ENCODE data around the gene EIF3D. TPM values are rescaled to one million over a fixed set of nuclear protein-coding genes. Genes with fewer than 3 reads are reported as not detected.

Gene EIF3D
- total and polyA plus RNA-seq, 2 of the 13 experiments (the other 11 are each of a cell fraction or from before 2014, with no cell fraction given): 118 to 274 TPM

DNA sequence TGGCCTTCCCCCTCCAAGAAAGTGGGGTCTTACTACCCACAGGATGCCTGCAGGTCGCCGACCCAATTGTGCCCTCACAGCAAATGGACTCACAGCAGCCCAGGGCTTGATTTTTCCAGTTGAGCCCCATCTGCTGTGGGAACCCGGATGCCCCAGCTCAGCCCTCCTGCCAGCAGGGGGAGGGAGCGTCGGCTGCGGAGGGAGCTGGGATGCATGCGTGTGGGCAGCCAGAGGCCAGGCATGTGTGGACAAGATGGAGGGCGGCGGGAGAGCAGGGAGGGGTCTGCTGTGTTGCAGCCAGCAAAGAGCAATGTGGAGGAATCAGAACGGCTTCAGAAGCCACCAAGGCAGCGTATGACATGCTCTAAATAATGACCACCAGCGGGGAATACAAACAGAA lies 41.0 kb upstream of the EIF3D start (continued):
- TF ChIP-seq GABPB1 (CRISPR knock-in tag; IDR thresholded peaks at IDR 0.05) (peak; percentile 43; the same call in 1 of the 2 replicates), YEATS2 (CRISPR knock-in tag; IDR thresholded peaks at IDR 0.05; ENCODE audit: borderline replicate concordance) (0 out of 2 replicates have a peak, but pooled peaks have one; percentile 25), ZNF326 (CRISPR knock-in tag; IDR thresholded peaks at IDR 0.05; ENCODE audit: borderline replicate concordance) (no peak), PHF8 (CRISPR knock-in tag; IDR thresholded peaks at IDR 0.05) (0 out of 2 replicates have a peak, but pooled peaks have one; percentile 25), ARNTL (CRISPR knock-in tag; IDR thresholded peaks at IDR 0.05) (no peak), MIER2 (CRISPR knock-in tag; IDR thresholded peaks at IDR 0.05) (0 out of 2 replicates have a peak, but pooled peaks have one; percentile 48), ZMYM3 (CRISPR knock-in tag; IDR thresholded peaks at IDR 0.05) (0 out of 2 replicates have a peak, but pooled peaks have one; percentile 31), POGZ (CRISPR knock-in tag; IDR thresholded peaks at IDR 0.05) (no peak), SMARCE1 (IDR thresholded peaks at IDR 0.05; ENCODE audit: borderline replicate concordance) (no peak), XRCC5 (optimal IDR thresholded peaks at IDR 0.05; ENCODE audit: low read length) (peak; percentile 64), ZNF768 (CRISPR knock-in tag; IDR thresholded peaks at IDR 0.05) (peak; percentile 18; the same call in 1 of the 2 replicates), TEAD3 (CRISPR knock-in tag; optimal IDR thresholded peaks at IDR 0.05; ENCODE audit: borderline replicate concordance) (peak; percentile 48), KDM2A (CRISPR knock-in tag; IDR thresholded peaks at IDR 0.05; ENCODE audit: borderline replicate concordance, low read depth) (peak; percentile 49; the same call in 1 of the 2 replicates), ZFX (CRISPR knock-in tag; IDR thresholded peaks at IDR 0.05; ENCODE audit: low read depth) (peak; percentile 26; the same call in 1 of the 2 replicates), ZNF572 (CRISPR knock-in tag; IDR thresholded peaks at IDR 0.05) (0 out of 2 replicates have a peak, but pooled peaks have one; percentile 41), ETV5 (CRISPR knock-in tag; IDR thresholded peaks at IDR 0.05; ENCODE audit: borderline replicate concordance) (0 out of 2 replicates have a peak, but pooled peaks have one; percentile 26)
- TF ChIP-seq, protein P1, sequence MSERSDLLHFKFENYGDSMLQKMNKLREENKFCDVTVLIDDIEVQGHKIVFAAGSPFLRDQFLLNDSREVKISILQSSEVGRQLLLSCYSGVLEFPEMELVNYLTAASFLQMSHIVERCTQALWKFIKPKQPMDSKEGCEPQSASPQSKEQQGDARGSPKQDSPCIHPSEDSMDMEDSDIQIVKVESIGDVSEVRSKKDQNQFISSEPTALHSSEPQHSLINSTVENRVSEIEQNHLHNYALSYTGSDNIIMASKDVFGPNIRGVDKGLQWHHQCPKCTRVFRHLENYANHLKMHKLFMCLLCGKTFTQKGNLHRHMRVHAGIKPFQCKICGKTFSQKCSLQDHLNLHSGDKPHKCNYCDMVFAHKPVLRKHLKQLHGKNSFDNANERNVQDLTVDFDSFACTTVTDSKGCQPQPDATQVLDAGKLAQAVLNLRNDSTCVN (CRISPR knock-in tag; IDR thresholded peaks at IDR 0.05; ENCODE audit: borderline replicate concordance): no peak
- TF ChIP-seq, protein P2, sequence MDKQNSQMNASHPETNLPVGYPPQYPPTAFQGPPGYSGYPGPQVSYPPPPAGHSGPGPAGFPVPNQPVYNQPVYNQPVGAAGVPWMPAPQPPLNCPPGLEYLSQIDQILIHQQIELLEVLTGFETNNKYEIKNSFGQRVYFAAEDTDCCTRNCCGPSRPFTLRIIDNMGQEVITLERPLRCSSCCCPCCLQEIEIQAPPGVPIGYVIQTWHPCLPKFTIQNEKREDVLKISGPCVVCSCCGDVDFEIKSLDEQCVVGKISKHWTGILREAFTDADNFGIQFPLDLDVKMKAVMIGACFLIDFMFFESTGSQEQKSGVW (CRISPR knock-in tag; IDR thresholded peaks at IDR 0.05; ENCODE audit: borderline replicate concordance): no peak
- TF ChIP-seq, protein P3, sequence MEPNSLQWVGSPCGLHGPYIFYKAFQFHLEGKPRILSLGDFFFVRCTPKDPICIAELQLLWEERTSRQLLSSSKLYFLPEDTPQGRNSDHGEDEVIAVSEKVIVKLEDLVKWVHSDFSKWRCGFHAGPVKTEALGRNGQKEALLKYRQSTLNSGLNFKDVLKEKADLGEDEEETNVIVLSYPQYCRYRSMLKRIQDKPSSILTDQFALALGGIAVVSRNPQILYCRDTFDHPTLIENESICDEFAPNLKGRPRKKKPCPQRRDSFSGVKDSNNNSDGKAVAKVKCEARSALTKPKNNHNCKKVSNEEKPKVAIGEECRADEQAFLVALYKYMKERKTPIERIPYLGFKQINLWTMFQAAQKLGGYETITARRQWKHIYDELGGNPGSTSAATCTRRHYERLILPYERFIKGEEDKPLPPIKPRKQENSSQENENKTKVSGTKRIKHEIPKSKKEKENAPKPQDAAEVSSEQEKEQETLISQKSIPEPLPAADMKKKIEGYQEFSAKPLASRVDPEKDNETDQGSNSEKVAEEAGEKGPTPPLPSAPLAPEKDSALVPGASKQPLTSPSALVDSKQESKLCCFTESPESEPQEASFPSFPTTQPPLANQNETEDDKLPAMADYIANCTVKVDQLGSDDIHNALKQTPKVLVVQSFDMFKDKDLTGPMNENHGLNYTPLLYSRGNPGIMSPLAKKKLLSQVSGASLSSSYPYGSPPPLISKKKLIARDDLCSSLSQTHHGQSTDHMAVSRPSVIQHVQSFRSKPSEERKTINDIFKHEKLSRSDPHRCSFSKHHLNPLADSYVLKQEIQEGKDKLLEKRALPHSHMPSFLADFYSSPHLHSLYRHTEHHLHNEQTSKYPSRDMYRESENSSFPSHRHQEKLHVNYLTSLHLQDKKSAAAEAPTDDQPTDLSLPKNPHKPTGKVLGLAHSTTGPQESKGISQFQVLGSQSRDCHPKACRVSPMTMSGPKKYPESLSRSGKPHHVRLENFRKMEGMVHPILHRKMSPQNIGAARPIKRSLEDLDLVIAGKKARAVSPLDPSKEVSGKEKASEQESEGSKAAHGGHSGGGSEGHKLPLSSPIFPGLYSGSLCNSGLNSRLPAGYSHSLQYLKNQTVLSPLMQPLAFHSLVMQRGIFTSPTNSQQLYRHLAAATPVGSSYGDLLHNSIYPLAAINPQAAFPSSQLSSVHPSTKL (CRISPR knock-in tag; IDR thresholded peaks at IDR 0.05): 0 out of 2 replicates have a peak, but pooled peaks have one; percentile 16
- TF ChIP-seq, protein P4, sequence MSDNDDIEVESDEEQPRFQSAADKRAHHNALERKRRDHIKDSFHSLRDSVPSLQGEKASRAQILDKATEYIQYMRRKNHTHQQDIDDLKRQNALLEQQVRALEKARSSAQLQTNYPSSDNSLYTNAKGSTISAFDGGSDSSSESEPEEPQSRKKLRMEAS (IDR thresholded peaks at IDR 0.05): peak; percentile 40; the same call in 1 of the 2 replicates
- TF ChIP-seq, protein P5, sequence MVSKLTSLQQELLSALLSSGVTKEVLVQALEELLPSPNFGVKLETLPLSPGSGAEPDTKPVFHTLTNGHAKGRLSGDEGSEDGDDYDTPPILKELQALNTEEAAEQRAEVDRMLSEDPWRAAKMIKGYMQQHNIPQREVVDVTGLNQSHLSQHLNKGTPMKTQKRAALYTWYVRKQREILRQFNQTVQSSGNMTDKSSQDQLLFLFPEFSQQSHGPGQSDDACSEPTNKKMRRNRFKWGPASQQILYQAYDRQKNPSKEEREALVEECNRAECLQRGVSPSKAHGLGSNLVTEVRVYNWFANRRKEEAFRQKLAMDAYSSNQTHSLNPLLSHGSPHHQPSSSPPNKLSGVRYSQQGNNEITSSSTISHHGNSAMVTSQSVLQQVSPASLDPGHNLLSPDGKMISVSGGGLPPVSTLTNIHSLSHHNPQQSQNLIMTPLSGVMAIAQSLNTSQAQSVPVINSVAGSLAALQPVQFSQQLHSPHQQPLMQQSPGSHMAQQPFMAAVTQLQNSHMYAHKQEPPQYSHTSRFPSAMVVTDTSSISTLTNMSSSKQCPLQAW (CRISPR knock-in tag; IDR thresholded peaks at IDR 0.05): peak; percentile 31; the same call in 1 of the 2 replicates
